GM21515 (cell line): ENCODE data around the gene DMD.

Source experiments
- ATAC-seq: cut with Tn5 transposase; IDR thresholded peaks from one replicate; pipeline ENCODE4 v1.9.1; 2021; ENCODE audit not compliant: unreplicated experiment

DMD gene

DNA sequence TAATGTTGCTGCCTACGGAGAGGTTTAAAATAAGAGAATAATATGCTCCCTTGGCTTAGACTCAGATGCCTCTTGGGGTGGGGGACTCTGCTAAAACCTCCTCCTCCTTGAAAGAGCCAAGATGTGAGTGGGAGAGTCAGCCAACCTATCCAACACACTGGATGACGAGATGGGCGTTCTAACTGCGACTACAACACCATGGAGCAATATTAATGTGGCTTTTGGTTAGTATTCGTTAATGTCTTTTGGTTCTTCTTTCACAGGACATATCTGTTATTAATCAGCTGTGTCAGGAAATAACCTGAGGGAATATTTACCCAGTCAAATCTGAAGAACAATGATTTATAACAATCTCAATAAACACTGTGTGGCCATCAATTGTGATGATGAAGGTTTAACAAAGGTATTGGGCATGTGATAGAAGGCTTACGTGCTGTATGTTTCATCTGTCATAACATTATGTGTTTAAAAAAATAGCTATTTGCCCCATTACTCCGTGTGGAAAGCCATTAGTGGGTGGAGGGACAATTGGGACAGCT, 1996.0 kb downstream of the DMD start:
- ATAC-seq = no peak

DNA sequence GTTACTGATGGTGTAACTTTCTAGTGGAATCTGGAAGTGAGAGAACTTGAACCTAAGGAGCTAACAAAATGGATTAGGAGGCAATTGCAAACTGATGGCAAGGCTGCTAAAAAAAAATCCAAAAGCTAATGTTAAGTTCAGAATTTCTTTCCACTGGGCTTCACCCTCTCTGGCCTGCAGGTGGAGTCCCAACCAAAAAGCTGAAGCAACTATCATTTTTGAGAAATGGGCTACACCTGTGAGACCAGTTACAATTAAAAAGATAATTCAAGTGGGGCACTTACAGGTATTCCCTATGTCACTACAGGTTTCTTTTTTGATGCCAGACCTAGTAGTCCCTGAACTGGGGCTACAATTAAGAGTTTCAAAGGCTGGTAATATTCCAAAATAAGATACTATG, 1997.4 kb downstream of the DMD start:
- ATAC-seq = no peak

DNA sequence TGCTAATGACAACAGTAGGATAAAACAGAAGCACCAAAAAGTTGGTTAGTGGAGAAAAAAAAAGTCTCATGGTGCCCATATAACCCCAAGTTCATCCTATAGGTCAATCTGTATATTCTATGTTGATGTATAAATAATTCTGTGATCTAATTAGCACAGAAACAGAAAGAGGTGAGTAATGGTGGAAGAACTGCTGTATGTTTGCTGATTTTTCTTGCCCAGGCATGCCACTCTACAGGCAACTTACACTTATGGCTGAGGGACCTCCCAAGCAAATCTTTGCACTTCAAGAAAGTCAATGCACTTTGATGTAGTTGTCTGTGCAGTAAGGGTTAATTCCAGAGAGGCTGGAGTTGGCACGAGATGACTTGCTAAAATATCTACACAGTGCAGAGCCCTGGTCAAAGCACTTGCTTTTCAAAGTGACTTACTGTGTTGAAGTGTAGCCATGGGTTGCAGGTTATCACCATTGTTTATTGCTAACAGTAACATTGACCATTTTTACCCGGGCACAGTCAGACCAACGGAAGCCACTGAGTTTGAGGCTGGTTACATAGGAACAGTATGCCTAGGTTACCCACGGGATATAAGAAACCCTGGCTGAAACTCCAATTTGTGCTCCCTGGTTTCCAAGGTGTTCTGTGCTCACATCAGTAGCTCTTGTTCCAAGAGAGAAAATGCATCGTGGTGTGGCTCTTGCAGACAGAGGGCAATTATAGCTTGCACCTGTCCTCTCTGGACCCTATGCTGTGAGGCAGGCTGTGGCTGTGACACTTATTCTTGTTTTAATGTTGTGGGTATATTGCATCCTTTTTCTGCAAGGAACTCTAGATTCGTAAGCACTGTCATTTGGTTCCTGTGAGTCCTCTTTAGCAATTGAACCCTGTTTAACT, 1998.2 kb downstream of the DMD start:
- ATAC-seq = no peak

DNA sequence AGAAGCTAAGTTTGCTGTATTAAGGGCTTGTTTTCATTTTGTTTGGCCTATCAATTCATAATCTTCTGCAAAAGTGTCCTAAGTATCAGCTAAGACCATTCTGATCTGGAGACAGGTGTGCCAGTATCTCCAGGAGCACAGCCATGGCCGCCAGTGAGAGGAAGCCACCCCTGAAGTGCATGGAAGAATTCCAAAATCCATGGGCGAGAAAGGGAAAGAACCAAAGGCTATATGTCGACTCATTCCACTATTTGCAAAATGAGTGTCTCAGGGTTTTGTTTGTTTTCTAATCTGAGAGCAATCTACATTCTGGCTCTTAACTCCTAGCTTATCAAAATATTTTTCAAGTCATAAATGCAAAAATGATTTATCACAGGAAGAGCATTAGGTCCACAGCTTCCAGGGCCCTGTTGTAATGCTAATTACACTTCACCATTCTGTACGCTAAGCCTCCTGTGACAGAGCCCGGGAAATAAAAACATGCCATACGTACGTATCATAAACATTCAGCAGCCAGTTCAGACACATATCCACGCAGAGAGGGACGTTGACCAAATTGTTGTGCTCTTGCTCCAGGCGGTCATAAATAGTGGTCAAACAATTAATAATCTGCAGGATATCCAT, 2002.2 kb downstream of the DMD start:
- ATAC-seq = no peak

DNA sequence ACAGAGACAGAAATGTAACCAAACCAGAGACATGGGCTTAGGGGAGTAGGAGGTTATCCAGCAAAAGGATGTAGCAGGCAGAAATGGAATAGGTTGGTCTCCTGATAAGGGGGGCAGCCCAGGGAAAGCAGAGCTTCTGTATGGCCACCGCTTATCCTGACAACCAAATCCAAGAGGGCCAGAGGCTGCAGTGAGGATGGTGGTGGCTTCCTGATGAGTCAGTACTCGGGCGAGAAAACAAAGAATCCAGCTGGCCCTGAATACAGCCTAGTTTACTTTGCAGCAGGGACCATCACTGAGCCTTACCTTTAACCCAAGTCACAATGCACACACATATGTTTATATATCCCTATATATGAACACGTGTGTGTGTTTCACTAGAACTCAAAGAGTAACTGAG, 2009.8 kb downstream of the DMD start:
- no peak for ATAC-seq

DNA sequence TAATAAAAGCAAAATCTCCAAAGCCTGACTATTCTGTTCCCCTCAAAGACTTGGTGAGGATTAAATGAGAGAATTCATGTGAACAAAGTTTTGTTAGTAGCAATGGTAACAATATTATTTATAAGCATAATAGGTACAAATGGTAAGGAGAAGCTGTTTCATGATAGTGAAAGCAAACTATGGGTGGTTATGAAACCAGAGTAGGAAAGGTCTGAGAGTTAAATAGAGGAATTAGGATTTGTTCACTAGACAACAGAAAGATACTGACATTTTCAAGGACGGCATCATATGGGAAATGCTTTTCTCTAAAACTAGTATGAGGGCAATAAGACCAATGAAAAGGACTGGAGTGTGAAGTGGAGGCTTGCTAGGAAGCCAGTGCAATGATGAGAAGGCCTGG, 2010.9 kb downstream of the DMD start:
- ATAC-seq = no peak

DNA sequence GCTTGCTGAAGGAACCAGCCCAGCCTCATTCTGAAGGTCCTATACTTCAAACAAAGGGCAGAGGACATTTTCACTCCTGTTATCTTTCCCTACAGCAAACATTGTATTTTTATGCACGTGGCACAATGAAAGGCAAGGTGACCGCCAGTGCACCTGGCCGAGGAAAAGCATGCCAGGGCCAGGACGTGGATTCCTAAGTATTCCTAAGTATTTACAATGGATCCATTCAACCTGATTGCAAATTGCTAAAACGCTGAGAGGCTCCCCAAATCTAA, 2011.6 kb downstream of the DMD start:
- no peak for ATAC-seq

DNA sequence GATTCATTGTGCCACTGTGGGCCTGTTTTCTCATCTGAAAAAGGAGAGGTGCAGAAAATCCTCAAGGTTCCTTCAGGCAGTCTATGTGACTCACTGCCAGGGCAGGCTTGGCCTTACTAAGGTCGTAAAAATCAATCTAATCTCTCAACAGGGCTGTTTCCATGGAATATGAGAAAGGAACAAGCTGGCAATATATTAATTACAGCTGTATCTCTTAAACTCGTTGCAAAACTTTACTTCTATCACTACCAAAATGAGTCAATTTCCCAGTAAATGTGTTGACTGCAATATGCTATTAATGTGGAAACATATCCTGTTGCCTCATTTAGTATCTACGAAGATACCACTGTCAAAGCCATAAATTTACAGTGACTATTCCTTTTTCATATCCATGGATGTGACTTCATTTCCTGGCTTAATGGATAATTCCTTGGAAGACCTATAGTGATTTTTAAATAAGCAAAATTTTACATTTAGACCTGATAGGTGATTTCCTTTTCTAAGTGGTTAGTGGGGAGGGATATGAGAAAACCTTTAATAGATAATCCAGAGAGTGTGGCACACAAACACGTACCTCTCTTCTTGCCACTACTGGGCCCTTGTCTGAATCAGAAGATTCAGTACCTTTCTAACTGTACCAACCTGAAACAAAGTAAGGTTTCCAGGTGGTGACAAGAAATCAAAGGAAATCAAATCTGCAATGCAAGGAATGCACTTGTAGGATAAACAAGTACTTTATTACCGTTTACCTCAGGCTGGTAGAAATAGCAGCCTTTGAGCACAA, 2012.1 kb downstream of the DMD start:
- ATAC-seq = no peak

DNA sequence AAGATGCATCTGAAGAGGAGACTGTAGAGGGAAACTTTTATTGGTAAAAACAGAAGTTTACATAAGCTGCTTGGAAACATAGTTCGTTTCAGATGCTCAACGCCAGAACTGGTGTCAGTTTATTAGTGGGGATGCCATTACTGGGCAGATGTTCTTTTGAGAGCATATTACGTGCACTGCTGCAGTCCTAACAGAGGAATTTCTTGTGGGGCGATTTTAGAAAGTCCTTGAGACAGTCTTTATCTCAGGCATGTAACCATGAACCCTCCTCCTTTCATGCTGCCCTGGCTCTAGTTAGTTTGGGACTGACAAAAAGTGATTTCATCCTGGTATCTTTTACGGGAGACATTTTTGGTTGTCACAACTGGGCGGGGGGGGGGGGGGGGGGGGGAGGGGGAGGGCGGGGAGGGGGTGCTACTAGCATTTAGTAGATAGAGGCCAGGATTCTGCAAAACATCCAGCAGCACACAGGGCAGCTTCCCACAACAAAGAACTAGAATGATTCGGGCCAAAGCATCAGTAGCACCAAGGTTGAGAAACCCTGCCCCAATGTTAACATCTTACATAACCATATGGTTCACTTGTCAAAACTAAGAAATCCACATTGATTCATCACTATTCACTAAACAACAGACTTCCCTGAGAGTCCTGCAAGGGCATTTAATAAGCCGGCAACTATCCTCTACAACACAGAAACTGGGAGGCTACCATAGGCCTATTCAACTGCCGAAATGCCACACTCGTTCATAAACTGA, 2021.0 kb downstream of the DMD start:
- ATAC-seq = no peak

DNA sequence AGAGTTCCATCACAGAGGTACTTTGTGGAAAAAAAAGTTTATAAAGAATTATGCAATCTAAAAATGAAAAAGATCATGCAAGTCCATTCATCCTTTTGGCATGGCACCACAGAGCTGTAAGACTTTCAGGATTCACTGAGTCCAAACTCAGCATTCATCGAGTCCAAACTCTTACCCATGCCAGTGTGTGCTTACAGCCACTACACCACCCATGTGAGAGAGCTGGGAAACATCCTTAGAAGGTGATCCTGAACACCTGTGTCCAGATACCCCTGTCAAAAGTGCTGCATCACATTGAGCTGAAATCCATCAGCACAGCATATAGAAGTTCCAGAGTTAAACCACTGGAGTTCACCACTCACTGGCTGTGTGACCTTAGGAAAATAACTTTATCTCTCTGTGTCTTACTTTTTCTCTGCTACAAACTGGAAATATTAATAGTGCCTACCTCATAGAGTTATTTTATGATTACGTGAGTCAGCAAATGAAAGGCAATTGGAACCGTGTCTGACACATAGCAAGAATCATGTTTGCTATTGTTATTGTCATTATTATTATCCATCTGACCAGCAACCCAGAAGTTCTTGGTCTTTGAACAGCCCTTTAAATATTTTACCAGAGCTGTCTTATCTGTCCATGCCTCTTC, 2024.5 kb downstream of the DMD start:
- ATAC-seq = no peak

DNA sequence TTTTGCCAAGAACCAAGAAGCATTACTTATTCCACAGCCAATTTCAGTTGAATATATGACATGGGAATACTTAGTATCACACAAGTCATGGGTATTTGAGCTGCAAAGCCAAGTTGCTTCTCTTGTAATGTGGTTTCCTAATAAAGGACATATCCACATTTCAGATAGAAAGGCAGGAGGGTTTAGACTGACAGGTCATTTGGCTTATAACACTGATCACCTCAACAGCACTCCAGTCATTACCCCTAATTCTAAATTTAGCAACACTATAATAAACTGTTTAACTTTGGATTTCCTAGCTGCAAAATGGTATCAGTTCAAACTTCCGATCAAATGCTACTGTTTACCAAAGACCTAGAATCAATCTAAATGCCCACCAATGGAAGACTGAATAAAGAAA, 2025.5 kb downstream of the DMD start:
- no peak for ATAC-seq

DNA sequence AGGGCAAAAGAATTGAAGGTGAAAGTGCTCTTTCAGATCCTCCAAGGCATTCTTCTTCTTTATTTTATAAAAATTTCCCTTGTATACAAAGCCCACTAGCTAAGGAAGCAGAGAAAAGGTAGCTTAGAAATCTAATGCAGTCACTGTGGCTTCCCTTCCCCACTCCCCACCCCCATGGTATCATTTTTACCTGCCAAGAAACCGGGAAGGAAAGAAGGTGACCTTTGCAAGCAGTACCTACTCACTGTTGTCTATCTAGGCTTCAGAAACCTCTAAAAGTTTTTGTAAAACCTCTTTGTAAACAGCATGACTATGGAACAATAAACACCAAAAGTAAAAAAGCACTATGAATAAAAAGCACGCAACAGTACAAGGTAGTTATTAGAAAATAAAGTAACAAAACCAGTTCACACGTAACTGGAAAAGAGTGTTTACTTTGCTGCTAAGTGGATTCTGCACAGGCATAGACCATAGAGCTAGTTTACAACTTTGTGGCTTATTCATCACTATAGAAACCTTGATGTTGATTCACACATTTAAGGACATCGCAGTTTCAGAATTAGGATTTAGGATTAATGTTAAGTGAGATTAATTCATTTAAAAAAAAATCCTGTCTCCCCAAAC, 2029.9 kb downstream of the DMD start:
- ATAC-seq = no peak

DNA sequence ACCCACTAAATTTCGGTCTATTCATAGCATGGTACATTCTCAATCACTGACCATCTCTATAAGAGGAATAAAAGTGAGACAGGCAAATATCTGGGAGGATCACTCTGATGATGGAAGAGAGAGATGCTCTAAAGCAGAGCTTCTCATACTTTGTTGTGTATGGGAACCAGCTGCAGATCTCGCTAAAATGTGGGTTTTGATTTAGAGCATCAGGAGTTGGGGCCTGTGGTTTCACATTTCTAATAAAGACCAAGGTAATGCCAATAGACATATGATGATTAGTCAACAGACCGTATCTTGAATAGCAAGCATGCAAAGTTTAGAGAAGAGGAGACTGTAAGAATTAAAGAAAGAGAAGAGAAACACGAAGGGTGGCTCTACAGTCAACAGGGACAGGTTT, 2032.1 kb downstream of the DMD start:
- no peak for ATAC-seq

DNA sequence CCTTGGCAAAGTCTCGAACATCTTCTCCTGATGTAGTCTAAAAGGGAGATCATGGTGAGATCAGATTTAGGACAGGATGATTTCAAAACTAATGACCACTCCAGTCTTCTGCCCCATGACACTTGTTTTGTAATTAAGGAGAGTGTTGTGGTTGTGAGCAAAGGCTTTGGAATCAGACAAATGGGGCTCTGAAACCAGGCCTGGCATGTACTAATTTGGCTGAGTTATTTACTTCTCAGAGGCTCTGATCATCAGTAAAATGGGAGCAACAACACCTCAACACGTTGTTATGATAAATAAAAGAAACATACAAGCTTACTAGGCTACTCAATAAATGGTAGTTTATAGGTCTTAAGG, 2032.6 kb downstream of the DMD start:
- ATAC-seq = no peak

DNA sequence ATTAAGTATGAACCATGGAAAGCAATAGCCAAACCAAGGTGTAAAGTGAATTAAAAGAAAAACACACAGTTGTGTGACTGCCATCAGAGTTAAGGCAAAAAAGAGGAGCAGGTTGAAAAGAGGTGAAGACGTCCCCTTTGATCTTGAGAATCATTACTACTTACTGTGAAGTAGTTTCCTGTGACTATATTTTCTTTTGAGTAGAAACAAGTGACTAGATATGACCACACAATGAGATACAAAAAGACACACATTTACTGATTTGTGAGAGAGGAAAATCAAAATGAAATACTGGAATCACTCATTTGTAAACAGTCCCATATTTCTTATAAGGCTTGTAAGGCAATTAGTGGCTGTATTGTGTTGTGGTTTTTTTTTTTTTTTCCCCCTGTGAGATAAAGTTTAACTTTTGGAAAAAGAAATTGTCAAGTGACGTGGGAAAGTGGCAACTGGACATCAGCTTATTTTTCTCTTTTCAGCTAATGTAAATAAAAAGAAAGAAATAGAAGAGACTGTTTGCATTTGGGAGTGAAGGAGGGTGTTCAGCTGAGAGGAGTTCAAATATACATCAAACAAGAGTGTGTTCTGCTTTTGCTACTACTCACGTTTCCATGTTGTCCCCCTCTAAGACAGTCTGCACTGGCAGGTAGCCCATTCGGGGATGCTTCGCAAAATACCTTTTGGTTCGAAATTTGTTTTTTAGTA, 2033.1 kb downstream of the DMD start:
- ATAC-seq = no peak

DNA sequence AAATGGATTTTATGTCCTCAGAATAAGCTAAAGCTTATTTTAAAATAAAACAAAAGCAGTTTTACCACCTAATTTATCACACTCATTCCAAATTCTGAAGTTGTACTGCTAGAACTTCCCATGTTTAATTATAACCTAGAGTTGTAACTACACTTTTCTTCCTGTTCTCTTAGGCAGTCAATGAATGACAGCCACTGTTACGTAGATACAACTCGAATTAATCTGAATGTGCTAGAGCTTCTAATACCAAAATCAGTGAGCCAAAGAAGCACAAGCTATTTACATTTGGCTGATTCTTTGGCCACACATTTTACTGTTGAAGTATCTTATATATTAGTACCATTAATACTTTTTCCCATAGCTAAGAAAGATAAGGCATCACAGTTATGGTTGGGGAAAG, 2040.6 kb downstream of the DMD start:
- ATAC-seq = no peak

DNA sequence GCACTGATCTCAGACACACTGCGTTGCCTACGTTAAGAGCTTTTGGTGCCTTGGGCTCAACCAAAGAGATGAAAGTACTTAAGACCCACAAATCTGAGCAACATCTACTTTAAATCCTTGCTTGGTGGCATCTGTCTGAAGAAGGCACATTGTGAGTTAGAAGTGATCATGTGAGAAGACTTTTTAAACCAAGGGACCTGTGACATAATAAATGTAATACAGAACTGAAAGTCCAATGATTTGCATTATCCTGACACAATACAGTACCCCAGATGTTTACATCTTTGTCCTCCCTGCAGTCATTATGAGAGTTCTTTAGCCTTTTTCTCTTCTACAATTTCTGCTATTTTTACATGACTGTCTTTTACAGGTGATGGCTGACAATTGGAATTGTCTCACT, 2042.8 kb downstream of the DMD start:
- peak; percentile 99 for ATAC-seq

DNA sequence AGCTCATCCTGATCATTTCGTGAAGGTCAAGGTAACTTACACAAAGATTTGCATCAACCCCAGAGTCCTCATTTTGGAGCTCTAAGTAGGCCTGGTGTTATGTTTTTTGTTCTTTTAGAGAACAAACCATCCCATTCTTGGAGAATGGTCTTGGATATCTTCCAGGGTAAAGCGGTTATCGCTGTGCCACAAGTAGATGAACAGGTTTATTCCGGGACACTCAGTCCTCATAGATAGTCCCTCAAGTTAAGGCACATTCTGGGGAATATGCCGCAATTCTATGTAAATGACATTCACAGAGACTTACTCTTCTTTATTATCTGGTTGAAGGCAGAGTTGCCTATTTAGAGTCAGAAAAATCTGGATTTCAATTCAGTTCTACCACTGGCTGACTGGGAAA, 2044.5 kb downstream of the DMD start:
- ATAC-seq = no peak

DNA sequence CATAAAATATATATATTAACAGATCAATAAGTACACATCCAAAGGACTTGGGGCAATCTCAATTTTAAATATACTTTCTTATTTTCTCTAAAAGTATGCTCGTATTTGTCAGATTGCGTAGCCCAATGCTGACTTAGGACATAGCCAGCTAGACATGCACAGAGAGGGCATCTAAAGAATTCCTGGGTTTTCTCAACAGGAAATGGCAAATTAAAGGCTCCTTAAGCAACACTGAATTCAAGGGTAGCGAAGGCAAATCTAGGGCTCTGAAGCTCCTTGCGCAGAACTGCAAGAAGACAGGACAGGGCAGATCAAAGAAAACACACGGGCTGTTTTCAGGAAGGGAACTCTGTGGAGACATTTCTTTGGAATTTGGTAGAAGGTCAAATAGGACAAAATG, 2044.9 kb downstream of the DMD start:
- no peak for ATAC-seq
